NCI-H345 treated with DMSO at 0.1 percent for 48 hours (cell line): ENCODE measurements around the gene ATXN7L3B.
"Not testable (repeated sequence)": the region's sequence is repeated elsewhere in the genome, so short reads cannot be mapped to it uniquely, and the experiment has no call there.

Source experiments
- DNase-seq: peaks from one replicate; lab custom pipeline; 2025; ENCODE audit not compliant: unreplicated experiment; lab: John Stamatoyannopoulos, UW

ATXN7L3B gene, protein sequence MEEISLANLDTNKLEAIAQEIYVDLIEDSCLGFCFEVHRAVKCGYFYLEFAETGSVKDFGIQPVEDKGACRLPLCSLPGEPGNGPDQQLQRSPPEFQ

DNA sequence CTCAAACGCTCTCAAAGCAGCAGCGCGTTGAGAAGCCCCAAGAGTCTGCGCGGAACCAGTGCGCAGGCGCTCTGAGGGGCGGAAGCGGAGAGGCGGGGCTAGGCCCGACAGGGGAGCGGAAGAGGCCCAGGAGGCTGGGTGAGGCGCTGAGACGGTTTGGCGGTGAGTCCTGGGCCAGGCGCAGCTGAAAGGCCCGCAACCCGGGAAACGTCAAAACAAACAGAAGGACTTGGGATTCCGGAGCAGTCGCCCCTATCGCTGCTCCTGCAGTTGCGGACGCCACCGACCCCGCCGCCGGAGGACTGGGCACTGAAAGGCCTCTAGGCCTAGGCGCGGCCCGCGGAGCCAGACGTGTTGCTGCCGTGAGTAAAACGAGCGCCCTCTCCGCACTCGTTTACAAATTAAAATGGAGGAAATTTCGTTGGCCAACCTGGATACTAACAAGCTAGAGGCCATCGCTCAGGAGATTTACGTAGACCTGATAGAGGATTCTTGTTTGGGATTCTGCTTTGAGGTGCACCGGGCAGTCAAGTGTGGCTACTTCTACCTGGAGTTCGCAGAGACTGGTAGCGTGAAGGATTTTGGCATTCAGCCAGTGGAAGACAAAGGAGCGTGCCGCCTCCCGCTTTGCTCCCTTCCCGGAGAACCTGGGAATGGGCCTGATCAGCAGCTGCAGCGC is at the start of gene ATXN7L3B:
Gene ATXN7L3B, plus strand, starts transcription at position 129 of the 679 bp plus-strand sequence. Its CDS starts 278 bp downstream, at position 407.
- DNase-seq, result peak; percentile 89

- no peak for DNase-seq
Measured at GRCh38 chr12:74488134-74488533, 49.5 kb upstream of the ATXN7L3B start.

DNA sequence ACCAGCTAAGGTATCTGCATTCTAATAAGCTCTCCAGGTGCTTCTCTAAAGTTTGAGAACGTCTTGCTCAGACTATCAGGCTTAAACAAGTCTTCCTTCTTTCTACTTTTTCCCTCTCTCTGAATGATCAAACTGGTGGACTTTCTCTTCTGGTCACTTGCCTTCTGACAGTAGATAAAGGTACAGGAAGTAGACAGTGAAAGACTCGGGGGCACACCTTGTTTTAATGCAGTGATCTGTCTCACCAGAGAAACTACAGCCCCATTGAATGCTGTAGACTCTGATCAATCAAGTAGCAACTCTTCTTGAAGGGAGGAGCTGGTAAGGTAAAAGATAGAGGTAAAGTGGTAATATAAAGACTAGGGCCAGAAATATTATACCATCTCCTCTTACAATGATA is 48.1 kb upstream of the ATXN7L3B start:
- DNase-seq, result no peak

DNA sequence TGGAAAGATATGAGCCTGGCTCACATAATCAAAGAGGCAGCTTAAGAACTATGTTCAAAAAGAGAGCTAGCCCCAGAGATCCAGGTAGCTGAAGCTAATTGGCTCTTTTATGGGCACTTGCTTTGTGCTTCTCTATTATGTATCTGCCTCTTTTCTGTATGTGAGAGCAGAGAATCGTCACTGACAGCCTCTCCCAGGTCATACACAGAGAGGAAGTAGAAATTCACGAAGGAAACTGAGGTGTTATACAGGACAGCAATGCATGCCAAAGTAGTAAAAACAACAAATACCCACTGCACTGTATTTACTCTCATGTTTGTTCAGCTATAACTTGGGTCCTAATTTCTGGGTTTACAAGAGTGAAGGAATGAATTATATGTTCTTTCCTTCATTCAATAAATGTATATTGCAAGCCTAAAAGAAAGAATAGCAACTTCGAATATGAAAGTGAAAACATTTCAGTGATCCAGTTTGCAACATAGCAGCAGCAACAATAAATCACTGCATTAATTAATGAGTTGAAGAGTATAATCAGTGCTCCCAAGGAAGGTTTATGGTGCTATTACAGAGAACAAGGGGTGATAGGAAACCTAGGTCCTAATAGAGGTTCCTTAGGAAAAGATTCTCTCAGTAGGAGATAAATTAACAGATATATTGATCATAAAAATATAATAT is 47.1 kb upstream of the ATXN7L3B start:
- DNase-seq, result no peak

DNA sequence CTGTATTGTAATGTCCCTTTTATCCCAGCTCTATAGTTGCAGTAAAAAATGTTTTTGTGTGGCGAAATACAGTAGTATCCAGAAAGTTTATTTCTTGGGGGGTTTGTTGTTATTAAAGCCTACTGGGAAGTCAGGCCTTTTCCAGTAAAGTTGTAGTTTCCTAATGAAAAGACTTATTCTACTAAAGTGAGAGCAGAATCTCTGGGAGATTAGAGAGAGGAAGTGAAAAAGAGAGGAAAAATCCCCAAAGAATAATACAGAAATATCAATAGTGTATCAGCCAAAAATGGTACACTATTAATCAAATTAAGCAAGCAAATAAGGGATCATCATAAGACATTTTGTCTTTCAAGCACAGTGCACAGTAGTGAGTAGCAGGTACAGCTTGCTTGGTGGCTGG is 46.3 kb upstream of the ATXN7L3B start:
- no peak for DNase-seq

- no peak for DNase-seq
Measured at GRCh38 chr12:74499192-74499591, 38.4 kb upstream of the ATXN7L3B start.

DNA sequence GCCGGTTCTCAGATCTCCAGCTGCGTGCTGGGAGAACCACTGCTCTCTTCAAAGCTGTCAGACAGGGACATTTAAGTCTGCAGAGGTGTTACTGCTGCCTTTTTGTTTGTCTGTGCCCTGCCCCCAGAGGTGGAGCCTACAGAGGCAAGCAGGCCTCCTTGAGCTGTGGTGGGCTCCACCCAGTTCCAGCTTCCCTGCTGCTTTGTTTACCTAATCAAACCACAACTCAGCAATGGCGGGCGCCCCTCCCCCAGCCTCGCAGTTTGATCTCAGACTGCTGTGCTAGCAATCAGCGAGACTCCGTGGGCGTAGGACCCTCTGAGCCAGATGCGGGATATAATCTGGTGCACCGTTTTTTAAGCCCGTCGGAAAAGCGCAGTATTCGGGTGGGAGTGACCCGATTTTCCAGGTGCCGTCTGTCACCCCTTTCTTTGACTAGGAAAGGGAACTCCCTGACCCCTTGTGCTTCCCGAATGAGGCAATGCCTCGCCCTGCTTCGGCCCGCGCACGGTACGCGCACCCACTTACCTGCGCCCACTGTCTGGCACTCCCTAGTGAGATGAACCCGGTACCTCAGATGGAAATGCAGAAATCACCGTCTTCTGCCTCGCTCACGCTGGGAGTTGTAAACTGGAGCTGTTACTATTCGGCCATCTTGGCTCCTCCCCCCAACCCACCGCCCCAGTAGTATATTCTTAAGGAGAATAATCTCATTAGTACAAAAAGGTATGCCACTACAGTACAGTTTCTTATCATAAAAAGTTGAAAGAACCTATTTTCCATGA is 28.6 kb upstream of the ATXN7L3B start:
- DNase-seq, result not testable (repeated sequence)

- DNase-seq, result no peak
Measured at GRCh38 chr12:74509886-74510285, 27.7 kb upstream of the ATXN7L3B start.

- DNase-seq, result no peak
Measured at GRCh38 chr12:74514098-74514872, 23.4 kb upstream of the ATXN7L3B start.

GRCh38 chr12:74515849-74516248 is 21.8 kb upstream of the ATXN7L3B start:
- no peak for DNase-seq

DNA sequence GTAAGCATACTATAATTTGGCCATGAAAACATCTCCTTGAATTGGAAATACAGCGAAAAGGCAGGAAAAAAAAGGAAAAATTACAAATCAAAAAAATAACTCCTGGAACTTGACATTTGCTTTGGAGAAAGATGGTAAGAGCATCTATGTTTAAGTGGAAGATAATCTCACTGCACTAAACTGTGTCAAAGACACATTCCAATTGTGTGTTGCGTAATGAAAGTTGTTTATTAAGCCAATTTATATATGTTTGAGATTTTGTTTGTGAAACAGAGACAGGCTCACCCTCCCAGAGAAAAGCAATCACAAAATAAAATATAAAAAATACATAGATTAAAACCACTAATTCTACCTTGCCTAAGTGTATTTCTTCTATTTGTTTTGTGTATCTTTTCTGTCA is 11.1 kb upstream of the ATXN7L3B start:
- DNase-seq, result no peak

- DNase-seq, result no peak
Measured at GRCh38 chr12:74527491-74527890, 10.1 kb upstream of the ATXN7L3B start.

DNA sequence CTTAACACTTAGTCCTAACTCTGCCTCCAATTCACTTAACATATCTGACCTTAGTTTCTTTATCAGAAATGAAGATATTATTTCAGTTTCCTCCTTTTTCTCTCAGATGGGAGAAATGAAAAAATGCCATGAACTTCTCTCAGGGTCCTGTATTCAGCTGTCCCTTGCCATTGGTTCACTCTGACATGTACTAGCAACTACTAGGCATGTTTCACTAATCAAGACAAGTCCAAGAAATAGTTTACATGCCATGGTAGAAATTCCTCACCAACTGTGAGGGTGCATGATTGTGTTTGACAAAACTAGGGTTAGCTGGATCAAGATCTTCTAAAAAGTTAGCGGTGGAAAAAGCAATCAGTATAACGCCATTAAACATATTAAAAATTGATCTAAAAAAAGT is 7.0 kb upstream of the ATXN7L3B start:
- DNase-seq, result no peak

DNA sequence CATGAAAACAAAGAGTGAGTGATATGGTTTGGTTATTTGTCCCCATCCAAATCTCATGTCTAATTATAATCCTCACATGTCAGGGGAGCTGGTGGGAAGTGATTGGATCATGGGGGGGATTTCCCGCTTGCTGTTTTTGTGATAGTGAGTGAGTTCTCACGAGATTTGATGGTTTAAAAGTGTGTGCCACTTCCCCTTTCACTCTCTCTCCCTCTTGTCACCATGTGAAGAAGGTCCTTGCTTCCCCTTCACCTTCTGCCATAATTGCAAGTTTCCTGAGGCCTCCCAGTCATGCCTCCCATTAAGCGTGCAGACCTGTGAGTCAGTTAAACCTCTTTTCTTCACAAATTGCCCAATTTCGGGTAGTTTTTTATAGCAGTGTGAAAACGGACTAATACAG is 2.1 kb upstream of the ATXN7L3B start:
- no peak for DNase-seq

DNA sequence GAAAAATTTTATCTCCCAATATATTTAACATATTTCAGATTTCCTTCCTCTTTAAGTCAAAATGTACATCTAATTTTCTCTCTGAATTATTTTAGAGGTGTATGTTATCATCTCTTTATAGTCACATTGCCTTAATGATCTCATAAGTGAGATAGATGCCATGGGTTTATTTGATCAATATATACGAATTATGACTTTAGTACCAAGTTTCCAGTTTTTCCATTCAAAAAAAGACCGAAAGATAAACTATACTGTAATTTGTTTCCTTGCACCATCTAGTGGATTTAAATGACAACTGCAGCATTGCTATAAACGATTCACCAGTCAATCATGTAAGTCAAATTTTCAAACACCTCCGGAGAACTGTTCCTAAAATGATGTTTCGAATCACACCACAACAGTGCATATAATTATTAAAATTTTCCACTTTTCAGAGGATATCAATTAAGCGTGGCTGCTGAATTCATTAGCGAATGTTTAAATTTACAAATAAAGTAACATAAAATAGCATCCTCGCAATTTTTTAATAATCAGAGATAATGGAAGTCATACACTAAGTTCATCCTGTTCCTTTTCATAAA is 419 bp upstream of the ATXN7L3B start:
- peak; percentile 89 for DNase-seq

GRCh38 chr12:74538491-74539258 is 1.0 kb downstream of the ATXN7L3B start:
- DNase-seq, result no peak

DNA sequence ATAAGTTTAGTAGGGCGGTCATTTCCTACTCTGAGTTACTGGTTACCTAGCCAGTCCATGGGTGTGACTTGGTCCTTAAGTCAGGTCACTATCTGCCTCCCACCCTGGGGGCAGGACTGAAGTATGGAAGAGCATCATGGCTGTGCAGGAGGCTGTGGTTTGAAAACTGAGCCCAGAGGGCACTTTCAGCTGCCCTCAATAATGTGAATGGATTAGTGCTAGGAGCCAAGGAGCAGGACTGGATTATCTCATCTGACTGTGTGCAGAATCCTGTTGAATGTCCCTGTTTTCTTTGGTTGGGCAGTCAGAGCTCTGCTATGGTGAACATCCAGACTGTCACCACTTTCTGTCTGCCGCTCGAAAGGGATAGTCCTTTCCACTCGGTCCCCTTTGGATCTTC is 1.6 kb downstream of the ATXN7L3B start:
- no peak for DNase-seq

DNA sequence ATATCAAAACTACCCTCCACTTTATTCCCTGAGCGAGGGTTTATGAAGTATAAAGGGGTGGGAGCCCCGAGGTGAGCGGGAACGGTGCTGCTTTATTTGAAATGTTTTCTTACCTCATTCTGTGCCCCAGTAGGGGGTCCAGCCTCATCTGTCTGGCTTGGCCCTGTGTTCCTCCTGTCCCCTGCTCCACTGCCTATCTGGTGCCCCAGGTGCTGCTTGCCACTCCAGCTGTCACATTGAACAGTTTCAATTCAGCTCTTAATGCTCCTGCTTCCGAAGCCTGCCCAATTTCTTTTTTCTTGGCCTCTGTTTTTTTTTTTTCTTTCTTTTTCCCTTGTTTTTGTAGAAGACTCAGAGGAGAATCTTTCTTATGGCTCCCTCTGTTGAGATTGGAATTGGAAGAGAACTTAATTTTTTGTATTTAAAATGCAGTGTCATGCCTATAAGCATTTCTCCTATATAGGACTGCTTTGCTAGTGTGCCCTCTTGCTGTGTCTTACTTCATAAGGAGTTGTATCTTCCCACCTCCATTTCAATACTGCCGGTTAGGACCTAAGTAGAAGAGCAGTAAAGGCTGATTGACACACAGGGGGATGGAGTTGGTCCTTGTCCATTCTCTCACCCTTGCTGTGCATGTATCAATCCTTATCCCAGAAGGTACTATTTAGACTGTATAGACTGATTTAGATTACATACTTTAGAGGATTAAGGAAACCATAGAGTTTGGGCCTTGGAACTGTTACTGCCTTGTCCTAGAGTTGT is 2.3 kb downstream of the ATXN7L3B start:
- DNase-seq, result no peak

GRCh38 chr12:74541074-74541473 is 3.4 kb downstream of the ATXN7L3B start:
- no peak for DNase-seq
